HG02885 (cell line): Measurements from ENCODE around the gene AMER2.

Experiments used
- ATAC-seq: cut with Tn5 transposase; IDR thresholded peaks from one replicate; pipeline ENCODE4 v1.9.1; 2021; ENCODE audit warnings: mild to moderate bottlenecking; ENCODE audit not compliant: unreplicated experiment, poor library complexity

AMER2 gene

GRCh38 chr13:25187596-25187995, 15.5 kb upstream of the AMER2 start:
- ATAC-seq, result no peak

GRCh38 chr13:25186187-25186586, 14.1 kb upstream of the AMER2 start:
- peak; percentile 72 for ATAC-seq

- ATAC-seq, result peak; percentile 29
Observed at GRCh38 chr13:25181597-25181996, 9.5 kb upstream of the AMER2 start.

GRCh38 chr13:25180775-25181537, 8.9 kb upstream of the AMER2 start:
- peak; percentile 74 for ATAC-seq

GRCh38 chr13:25179832-25180774, 8.0 kb upstream of the AMER2 start:
- ATAC-seq, result peak; percentile 6

GRCh38 chr13:25179011-25179410, 6.9 kb upstream of the AMER2 start:
- ATAC-seq, result no peak

- ATAC-seq, result no peak
Observed at GRCh38 chr13:25178070-25178469, 6.0 kb upstream of the AMER2 start.

GRCh38 chr13:25177636-25178035, 5.5 kb upstream of the AMER2 start:
- ATAC-seq, result no peak

- ATAC-seq, result no peak
Observed at GRCh38 chr13:25177012-25177411, 4.9 kb upstream of the AMER2 start.

- no peak for ATAC-seq
Observed at GRCh38 chr13:25175431-25175830, 3.3 kb upstream of the AMER2 start.

- ATAC-seq, result no peak
Observed at GRCh38 chr13:25175026-25175425, 2.9 kb upstream of the AMER2 start.

GRCh38 chr13:25174304-25174703, 2.2 kb upstream of the AMER2 start:
- ATAC-seq, result no peak

GRCh38 chr13:25172303-25172630, 179 bp upstream of the AMER2 start:
- ATAC-seq, result no peak

GRCh38 chr13:25171170-25171516, 945 bp downstream of the AMER2 start:
- no peak for ATAC-seq

GRCh38 chr13:25170554-25171111, 1.5 kb downstream of the AMER2 start:
- ATAC-seq, result peak; percentile 43

GRCh38 chr13:25169951-25170553, 2.0 kb downstream of the AMER2 start:
- no peak for ATAC-seq

- no peak for ATAC-seq
Observed at GRCh38 chr13:25169356-25169755, 2.7 kb downstream of the AMER2 start.

- ATAC-seq, result no peak
Observed at GRCh38 chr13:25168790-25169189, 3.3 kb downstream of the AMER2 start.

- no peak for ATAC-seq
Observed at GRCh38 chr13:25167382-25168174, 4.5 kb downstream of the AMER2 start.

GRCh38 chr13:25166306-25166705, 5.8 kb downstream of the AMER2 start:
- ATAC-seq, result no peak
